Lower leg skin (tissue), 4 donors: ENCODE data around the gene RNF213. TPM values are rescaled to one million over a fixed set of nuclear protein-coding genes. Genes with fewer than 3 reads are reported as not detected.

ENCODE experiments used
- DNase-seq, 2 donors: peaks; one replicate each; pipeline ENCODE4 v3.0.0-alpha.2; 2019; ENCODE audit warnings: low spot score in 2 of 2
- H3K4me3 ChIP-seq: fragments of 200-600 bp; sonication (generic); 2 replicates; pipeline ENCODE4 v1.5.1; 2017; ENCODE audit warnings: mild to moderate bottlenecking, low read depth; ENCODE audit not compliant: poor library complexity, severe bottlenecking
- CTCF ChIP-seq, 3 donors: fragments of 450-650 bp; IDR thresholded peaks; one replicate each; pipeline ENCODE4 v1.5.1; 2016; ENCODE audit warnings: antibody characterized with exemption in 3 of 3, mild to moderate bottlenecking in 3 of 3, moderate library complexity in 2 of 3
- POLR2A ChIP-seq, 2 donors: fragments of 450-650 bp; IDR thresholded peaks; one replicate each; pipeline ENCODE4 v1.6.1; 2016 to 2017; ENCODE audit warnings: antibody characterized with exemption in 2 of 2, mild to moderate bottlenecking in 1 of 2, moderate library complexity in 1 of 2
- WGBS, 2 donors: methylation state at CpG; one replicate each; pipeline ENCODE4 v1.1.5; 2018; 5-methylcytosine and 5-hydroxymethylcytosine counted together
- intact Hi-C: fragments of 100-400 bp; cut with DNase I; formaldehyde crosslinking; loops from one replicate; pipeline ENCODE4 v1.15.0; 2023; ENCODE audit warnings: low total_unique reads
- total RNA-seq, 4 donors: library from RNA; depleted of rRNA; stranded (reverse); fragments of >200 nt; gene quantifications; one replicate each; pipeline ENCODE4 v1.1.0, GENCODE V29; 2016

The RNF213 gene
- total RNA-seq, 4 donors from 2014 or later, result 48.4 to 103 (median 59.8) TPM

DNA sequence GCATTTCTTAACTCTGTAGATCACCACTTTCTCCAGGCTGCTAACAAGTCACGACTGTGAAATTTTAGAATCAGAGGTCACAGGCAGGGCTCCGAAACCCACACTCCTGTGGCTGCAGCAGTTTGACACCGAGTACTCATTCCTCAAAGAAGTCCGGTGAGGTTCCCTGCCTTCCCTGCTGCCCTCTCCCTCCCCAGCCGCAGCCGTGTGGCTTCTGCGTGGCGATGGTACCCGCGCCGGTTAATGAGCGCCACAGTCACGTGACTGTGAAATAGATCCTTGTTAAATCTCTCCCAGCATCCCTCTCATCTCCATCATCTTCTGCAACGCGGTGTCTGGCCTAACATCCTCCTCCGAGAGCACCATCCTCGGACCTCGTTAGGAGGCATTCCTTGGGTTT lies 89.1 kb downstream of the RNF213 start:
- TF ChIP-seq CTCF (IDR thresholded peaks at IDR 0.05), result no peak
- TF ChIP-seq POLR2A (IDR thresholded peaks at IDR 0.05), result no peak
- 92 to 95% methylated on average over 18 of the region's 18 CpGs for WGBS, 2 donors
- DNase-seq, result no peak
- H3K4me3 ChIP-seq, result no peak overlapping the region
- intact Hi-C loops, result no loop called here

DNA sequence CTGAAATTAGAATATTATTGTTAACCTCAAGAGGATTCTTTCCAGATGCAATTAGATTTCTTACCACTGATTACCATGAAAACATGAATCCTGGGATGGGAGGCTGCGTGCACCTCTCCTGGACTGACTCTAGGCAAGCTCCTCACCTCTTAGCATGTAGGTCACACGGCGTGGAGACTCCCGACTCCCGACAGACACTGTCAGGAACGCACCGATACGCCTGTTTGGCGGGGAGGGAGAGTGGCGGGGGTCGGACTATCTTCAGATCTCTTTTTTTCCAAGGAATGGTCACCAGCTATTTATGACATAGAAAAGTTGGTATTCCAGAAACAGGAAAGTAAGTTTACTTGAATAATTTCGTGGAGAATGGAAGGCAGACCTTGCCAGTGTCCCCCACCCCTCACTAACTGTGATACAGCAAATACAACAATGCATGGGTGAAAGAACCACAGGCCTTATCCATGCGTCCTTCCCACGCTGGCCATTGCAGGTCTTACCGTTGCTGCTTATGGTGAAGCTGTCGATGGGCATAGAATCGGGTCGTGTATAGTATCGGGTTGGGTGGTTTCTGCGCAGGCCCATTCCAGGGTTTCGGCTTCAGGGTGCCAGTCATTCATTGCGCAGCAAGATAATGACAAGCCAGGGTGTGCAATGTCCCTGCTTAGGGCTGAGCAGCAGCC lies 91.7 kb downstream of the RNF213 start:
- intact Hi-C loops, result no loop called here
- no peak overlapping the region for H3K4me3 ChIP-seq
- 92 to 97% methylated on average over 22 of the region's 22 CpGs for WGBS, 2 donors
- DNase-seq, result no peak
- no peak for TF ChIP-seq POLR2A (IDR thresholded peaks at IDR 0.05)
- no peak for TF ChIP-seq CTCF (IDR thresholded peaks at IDR 0.05)

GRCh38 chr17:80352991-80353665 lies 92.5 kb downstream of the RNF213 start:
- DNase-seq, result no peak
- WGBS, 2 donors, result 92 to 95% methylated on average over 28 of the region's 28 CpGs
- TF ChIP-seq POLR2A (IDR thresholded peaks at IDR 0.05), result no peak
- TF ChIP-seq CTCF (IDR thresholded peaks at IDR 0.05), result no peak
- intact Hi-C loops, result no loop called here
- H3K4me3 ChIP-seq, result no peak overlapping the region

GRCh38 chr17:80353718-80354275 lies 93.1 kb downstream of the RNF213 start:
- 95 to 96% methylated on average over 29 of the region's 29 CpGs for WGBS, 2 donors
- TF ChIP-seq POLR2A (IDR thresholded peaks at IDR 0.05) (no peak), CTCF (IDR thresholded peaks at IDR 0.05) (no peak)

DNA sequence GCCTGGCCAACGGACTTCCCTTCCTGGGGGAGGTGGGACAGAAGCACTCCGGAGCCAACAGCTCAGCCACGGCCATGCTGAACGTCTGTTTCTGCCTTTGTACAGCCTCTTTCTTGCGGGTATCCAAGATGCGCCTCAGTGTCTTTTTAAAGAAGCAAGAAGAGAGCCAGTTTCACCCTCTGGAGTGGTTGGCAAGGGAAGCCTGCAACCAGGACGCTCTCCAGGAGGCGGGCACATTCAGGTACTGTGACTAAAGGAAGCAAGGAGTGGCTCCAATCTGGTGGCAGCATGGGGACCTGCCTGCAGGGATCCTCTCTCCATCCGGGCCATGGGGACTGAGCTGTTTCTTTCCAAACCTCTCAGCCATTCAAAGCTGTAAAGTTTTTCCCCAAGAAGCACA lies 93.7 kb downstream of the RNF213 start:
- intact Hi-C loops, result no loop called here
- H3K4me3 ChIP-seq, result no peak overlapping the region
- 89 to 92% methylated on average over 9 of the region's 9 CpGs for WGBS, 2 donors
- no peak for DNase-seq
- no peak for TF ChIP-seq POLR2A (IDR thresholded peaks at IDR 0.05)
- TF ChIP-seq CTCF (IDR thresholded peaks at IDR 0.05), result no peak

More at GRCh38 chr17:80353718-80354275, 93.1 kb downstream of the RNF213 start:
- H3K4me3 ChIP-seq, result no peak overlapping the region
- intact Hi-C loops, result no loop called here
- DNase-seq, result no peak
